ENCODE data around the gene SSR2. TPM values are rescaled to one million over a fixed set of nuclear protein-coding genes. Genes with fewer than 3 reads are reported as not detected.

Gene SSR2
- total and polyA plus RNA-seq, 2 donors from 2014 or later, result 175 to 300 TPM

DNA sequence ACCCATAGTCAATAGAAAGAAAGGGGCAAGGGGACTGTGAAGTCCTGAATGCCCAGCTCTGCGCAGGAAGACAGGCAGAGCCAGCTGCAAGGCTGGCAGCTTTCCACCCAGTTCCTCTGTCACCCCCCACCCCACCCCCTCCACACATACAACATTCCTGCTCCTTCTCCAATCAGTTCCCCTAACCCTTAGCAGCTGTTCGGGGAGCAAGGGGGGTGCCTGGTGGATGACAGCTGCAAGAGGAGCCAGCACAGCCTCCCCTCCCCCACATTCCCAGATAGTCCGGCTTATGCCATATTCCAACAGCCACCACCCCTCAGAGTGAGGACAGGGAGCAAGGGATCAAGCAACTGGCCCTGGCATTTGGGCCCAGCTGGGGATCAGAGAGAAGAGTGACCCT lies 52.1 kb downstream of the SSR2 start:
- TF ChIP-seq, protein P1, sequence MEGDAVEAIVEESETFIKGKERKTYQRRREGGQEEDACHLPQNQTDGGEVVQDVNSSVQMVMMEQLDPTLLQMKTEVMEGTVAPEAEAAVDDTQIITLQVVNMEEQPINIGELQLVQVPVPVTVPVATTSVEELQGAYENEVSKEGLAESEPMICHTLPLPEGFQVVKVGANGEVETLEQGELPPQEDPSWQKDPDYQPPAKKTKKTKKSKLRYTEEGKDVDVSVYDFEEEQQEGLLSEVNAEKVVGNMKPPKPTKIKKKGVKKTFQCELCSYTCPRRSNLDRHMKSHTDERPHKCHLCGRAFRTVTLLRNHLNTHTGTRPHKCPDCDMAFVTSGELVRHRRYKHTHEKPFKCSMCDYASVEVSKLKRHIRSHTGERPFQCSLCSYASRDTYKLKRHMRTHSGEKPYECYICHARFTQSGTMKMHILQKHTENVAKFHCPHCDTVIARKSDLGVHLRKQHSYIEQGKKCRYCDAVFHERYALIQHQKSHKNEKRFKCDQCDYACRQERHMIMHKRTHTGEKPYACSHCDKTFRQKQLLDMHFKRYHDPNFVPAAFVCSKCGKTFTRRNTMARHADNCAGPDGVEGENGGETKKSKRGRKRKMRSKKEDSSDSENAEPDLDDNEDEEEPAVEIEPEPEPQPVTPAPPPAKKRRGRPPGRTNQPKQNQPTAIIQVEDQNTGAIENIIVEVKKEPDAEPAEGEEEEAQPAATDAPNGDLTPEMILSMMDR (IDR thresholded peaks at IDR 0.05; ENCODE audit: borderline replicate concordance, extremely low read depth, insufficient read depth), result no peak
- no peak for FAIRE-seq
- H3K36me3 ChIP-seq (ENCODE audit: control insufficient read depth in 2 of 3, insufficient read depth in 3 of 3, low read length in 3 of 3), result peaks cover 3 to 4% (median 4%) of the 10 kb centered on the region in 3 donors

GRCh38 chr1:155968051-155968400 lies 52.7 kb downstream of the SSR2 start:
- TF ChIP-seq, protein P1 (IDR thresholded peaks at IDR 0.05; ENCODE audit: borderline replicate concordance, extremely low read depth, insufficient read depth), result no peak
- no peak overlapping the region for H3K9ac ChIP-seq (ENCODE audit: low read length in 3 of 3)
- no peak for FAIRE-seq

More for the DNA sequence above, 52.1 kb downstream of the SSR2 start:
- DNase-seq, result peak in 3 of 5 donors; percentile 40 to 82 (median 66)
- Histone ChIP-seq H3K4me3 (ENCODE audit: low read length in 3 of 3) (no peak overlapping the region), H3K27ac (ENCODE audit: low read depth in 2 of 2, low read length in 2 of 2) (peak overlapping the region in 1 of 2 donors; percentile 86), H3K9me3 (ENCODE audit: control insufficient read depth in 2 of 3, insufficient read depth in 1 of 3, low read length in 3 of 3) (no peaks in the 10 kb centered on the region), H3K9ac (ENCODE audit: low read length in 3 of 3) (peak overlapping the region in 1 of 3 donors; percentile 55), H3K4me1 (ENCODE audit: control insufficient read depth in 2 of 3, insufficient read depth in 2 of 3, low read depth in 1 of 3, low read length in 3 of 3) (peaks cover 8 to 43% (median 19%) of the 10 kb centered on the region in 3 donors), H3K27me3 (ENCODE audit: control insufficient read depth, insufficient read depth, low read length) (no peaks in the 10 kb centered on the region)
- intact Hi-C loops (cut with DNase I), result no loop called here

DNA sequence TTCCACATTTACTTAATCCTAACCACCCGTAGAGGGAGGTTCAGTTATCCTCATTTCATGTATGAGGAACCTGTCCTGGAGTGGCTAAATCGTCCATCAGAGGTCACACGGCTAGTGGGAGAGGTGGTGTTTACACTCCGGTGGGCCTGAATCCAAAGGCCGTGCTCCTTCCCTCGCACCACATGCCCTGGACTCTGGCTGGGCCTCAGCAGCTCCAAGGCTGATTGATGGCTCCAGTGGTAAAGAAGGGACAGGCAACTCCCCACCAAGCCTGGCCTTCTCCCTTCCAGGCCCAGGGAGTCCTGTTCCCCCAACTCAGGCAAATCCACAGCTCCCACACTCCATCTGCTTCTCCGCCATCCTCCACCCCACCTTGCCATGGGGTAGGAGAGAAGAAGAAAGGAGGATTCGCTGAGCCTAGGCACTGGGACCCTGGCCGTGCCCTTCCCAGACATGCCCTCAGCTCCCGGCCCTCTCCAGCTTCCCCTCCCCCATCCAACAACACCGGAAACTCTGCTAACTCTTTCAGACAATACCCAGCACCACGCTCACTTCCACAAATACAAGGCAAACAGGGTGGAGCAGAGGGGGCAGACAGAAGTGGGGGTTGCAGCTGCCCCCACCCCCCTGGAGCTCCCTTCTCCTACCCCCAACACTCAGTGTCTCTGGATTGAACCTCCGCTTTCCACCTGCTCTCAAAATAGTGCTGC lies 53.3 kb downstream of the SSR2 start:
- Histone ChIP-seq H3K4me3 (ENCODE audit: low read length in 3 of 3) (no peak overlapping the region), H3K9ac (ENCODE audit: low read length in 3 of 3) (peak overlapping the region in 1 of 3 donors; percentile 67), H3K4me1 (ENCODE audit: control insufficient read depth in 2 of 3, insufficient read depth in 2 of 3, low read depth in 1 of 3, low read length in 3 of 3) (peaks cover 8 to 47% (median 19%) of the 10 kb centered on the region in 3 donors), H3K27ac (ENCODE audit: low read depth in 2 of 2, low read length in 2 of 2) (peak overlapping the region; percentile 82 to 86), H3K36me3 (ENCODE audit: control insufficient read depth in 2 of 3, insufficient read depth in 3 of 3, low read length in 3 of 3) (peaks cover 3 to 9% (median 6%) of the 10 kb centered on the region in 3 donors), H3K27me3 (ENCODE audit: control insufficient read depth, insufficient read depth, low read length) (no peaks in the 10 kb centered on the region), H3K9me3 (ENCODE audit: control insufficient read depth in 2 of 3, insufficient read depth in 1 of 3, low read length in 3 of 3) (no peaks in the 10 kb centered on the region)
- TF ChIP-seq, protein P1 (IDR thresholded peaks at IDR 0.05; ENCODE audit: borderline replicate concordance, extremely low read depth, insufficient read depth), result no peak
- intact Hi-C loops (cut with DNase I), result no loop called here
- DNase-seq, result peak in 4 of 5 donors; percentile 41 to 79 (median 65)
- no peak for FAIRE-seq

More at GRCh38 chr1:155968051-155968400, 52.7 kb downstream of the SSR2 start:
- Histone ChIP-seq H3K27me3 (ENCODE audit: control insufficient read depth, insufficient read depth, low read length) (no peaks in the 10 kb centered on the region), H3K27ac (ENCODE audit: low read depth in 2 of 2, low read length in 2 of 2) (peak overlapping the region; percentile 32 to 86), H3K4me3 (ENCODE audit: low read length in 3 of 3) (no peak overlapping the region), H3K9me3 (ENCODE audit: control insufficient read depth in 2 of 3, insufficient read depth in 1 of 3, low read length in 3 of 3) (no peaks in the 10 kb centered on the region), H3K36me3 (ENCODE audit: control insufficient read depth in 2 of 3, insufficient read depth in 3 of 3, low read length in 3 of 3) (peaks cover 3 to 4% (median 4%) of the 10 kb centered on the region in 3 donors), H3K4me1 (ENCODE audit: control insufficient read depth in 2 of 3, insufficient read depth in 2 of 3, low read depth in 1 of 3, low read length in 3 of 3) (peaks cover 8 to 43% (median 19%) of the 10 kb centered on the region in 3 donors)
- intact Hi-C loops (cut with DNase I), result no loop called here
- DNase-seq, result no peak

Data from kidney (tissue), 14 donors.